NCI-H748 treated with DMSO at 0.1 percent for 48 hours (cell line): ENCODE measurements around the gene PRRX2.
"Not testable (repeated sequence)": the region's sequence is repeated elsewhere in the genome, so short reads cannot be mapped to it uniquely, and the experiment has no call there.

Experiments
- DNase-seq: peaks from one replicate; lab custom pipeline; 2025; lab: John Stamatoyannopoulos, UW

PRRX2 gene

GRCh38 chr9:129665389-129665775, at the start of gene PRRX2:
PRRX2 (plus strand) TSS chr9:129665647; CDS start chr9:129665868, 221 bp downstream.
- no peak for DNase-seq

- DNase-seq, result no peak
Observed at GRCh38 chr9:129617167-129617566, 48.3 kb upstream of the PRRX2 start.

GRCh38 chr9:129619787-129620668, 45.4 kb upstream of the PRRX2 start:
- no peak for DNase-seq

DNA sequence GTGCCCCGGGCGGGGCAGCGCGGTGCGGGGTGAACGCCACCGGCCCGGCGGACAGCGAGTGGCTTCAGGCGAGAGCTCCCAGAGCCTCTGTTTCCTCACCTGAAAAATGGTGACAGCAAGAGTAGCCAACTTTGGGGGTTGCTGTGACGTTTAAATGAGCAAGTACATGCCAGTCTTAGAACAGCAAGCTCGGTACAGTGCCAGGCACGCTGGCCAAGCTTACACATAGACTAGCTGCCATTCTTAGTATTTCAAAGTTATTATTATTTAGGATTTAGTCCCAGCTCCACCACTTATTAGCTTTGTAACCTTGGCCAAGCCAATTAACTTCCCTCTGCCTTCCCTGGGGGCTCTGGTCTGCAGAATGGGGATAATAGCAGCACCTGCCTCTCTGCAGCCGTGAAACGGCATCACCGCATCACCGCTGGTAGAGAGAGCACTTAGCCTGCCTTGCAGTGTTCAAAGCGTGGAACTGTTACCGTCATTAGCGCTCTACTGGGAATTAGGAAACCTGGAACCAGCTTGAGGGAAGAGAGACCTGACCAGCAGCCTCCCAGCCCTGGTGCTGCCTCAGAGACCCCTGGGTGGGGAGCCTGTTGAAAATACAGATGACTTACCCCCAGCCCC, 44.7 kb upstream of the PRRX2 start, which contains the start of gene C9orf50:
TSS of gene C9orf50 (minus strand) at position 433 of the 627 bp plus-strand sequence. CDS start 527 bp downstream, outside the sequence.
- DNase-seq, result no peak

DNA sequence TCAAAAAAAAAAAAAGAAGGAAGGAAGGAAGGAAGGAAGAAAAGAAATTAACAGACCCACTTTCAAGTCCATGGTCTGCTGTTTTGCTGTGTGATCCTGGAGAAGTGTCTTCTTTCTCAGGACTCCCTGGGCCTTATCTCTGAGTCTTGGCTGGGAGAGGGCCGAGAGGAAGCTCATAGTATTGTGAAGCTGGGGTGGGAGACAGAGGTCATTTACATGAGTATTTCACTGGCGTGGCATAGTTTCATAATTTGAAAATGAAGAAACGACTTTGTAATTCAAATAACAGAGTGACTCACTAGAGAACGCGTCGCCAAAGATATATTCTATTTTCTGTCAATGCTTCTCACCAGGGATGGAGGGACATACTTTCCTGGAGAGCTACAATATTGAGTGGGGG, 42.1 kb upstream of the PRRX2 start:
- no peak for DNase-seq

DNA sequence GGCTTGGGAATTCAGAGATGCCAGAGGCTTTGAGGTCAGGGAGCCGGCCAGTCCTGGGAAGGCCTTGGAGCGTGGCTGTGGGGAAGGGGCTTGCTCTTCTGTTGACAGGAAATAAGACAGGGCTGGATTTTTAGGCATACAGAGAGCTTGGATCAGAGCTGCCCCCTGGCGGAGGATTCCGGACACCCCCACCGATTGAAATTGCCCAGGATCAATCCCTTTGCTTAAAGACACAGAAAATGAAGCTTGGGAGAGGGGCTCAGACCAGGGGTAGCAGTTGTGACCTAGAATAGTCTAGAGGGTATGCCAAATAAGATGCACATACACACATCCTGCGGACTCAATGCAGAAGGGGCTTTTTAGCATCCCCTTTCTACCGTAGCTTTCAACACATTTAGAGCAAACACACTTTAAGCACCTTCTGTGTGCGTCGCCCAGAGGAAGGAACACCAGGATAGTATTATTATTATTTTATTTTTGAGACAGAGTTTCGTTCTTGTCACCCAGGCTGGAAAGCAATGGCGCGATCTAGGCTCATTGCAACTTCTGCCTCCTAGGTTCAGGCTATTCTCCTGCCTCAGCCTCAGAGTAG, 41.2 kb upstream of the PRRX2 start:
- peak; percentile 73 for DNase-seq

GRCh38 chr9:129624947-129625346, 40.5 kb upstream of the PRRX2 start:
- peak; percentile 39 for DNase-seq

DNA sequence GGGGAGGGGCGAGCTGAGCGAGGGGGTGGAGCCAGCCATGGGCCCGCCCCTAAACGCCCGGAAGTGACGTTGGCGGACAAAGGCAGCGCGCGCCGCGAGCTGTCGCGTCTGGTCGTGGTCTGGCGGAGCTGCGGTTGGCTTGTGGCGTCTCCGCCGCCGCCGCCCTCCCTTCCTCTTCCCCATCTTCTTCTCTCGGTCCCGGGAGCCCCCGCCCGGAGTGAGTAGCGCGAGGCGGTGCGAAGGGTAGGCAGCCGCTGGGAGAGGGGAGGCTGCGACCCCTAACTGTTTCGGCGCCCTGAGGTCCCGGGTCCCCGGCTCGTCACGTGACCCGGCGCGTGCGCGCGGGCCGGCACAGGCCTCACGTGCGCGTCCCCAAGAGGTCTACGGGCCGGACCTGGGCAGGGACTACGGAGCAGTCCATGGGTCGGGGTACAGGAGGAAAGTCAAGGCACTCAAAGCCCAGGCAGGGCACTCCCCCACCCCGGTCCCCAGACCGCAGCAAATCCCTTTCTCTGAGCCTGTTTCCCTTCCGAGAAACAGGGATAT, 39.3 kb upstream of the PRRX2 start, which contains the start of gene NTMT1:
TSS of gene NTMT1 (plus strand) at position 85 of the 546 bp plus-strand sequence. CDS start 6,541 bp downstream, outside the sequence.
- peak; percentile 57 for DNase-seq

DNA sequence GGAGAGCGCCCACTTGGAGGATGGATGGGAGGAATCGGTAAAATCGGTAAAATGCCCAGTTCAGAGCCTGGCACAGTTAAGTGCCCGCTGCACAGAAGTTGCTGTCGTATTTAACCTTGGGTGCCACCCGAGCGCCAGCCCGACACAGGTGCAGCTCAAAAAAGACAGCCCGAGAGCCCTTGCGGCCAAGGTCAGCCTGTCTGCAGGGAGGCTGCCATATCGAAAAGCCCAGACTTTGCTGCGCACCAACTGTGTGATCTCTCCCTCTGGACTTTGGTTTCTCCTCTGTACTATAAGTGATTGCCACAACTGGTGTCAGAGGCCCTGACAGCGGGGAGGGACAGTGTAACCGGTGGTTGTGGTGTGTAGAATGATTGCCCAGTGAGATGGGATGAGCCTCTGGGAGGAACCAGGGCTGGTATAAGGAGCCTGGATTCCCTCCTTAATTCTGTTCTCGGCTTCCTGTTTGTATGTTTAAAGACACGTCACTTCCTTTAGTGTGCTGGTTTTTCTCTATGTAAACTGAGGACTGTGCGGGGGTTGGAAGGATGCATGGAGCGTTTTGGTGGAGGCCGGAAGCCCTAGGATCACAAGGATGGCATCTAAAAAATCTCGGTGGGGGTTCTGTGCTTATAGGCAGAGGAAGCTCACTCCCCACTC, 38.7 kb upstream of the PRRX2 start:
- DNase-seq, result no peak

DNA sequence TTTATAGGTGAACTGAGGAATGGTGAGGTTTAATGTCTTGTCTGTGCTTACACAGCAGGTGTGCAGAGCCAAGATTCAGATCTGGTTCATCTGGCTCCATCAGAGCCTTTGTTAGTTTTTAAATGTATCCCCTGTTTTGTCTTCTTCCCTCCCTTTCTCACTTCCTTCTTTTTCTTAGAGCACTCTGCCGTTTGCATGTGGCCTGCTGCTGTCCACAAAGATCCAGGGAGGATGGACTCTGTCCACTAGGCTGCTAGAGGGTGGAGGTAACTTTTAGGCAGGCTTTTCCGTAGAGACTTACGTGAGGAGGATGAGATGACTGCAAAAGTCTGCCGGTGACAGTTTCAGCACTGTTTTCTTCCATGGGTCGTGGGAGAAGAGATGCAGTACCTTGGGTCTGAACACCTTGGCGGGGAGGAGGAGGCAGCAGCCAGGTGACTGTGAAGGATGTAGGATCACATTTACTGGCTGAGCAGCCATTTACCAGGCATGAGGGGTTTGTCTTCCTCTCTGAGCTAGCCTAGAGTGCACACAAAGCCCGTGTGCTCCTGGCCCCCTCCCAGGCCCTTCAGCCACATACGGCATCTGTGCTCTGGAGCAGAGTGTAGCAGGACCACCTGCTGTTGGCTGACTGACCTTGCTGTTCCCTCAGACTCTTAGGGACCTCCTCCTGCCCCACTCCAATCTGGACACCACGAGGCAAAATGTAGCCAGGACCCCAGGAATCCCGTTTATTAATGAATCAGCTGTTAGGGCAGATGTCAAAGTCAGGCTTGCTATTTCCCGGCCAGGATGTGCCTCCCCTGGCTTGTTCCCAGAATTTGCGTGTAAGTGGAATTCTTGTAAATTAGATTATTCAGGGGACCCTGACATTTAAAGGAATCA, 37.6 kb upstream of the PRRX2 start:
- DNase-seq, result no peak

GRCh38 chr9:129628709-129629108, 36.7 kb upstream of the PRRX2 start:
- DNase-seq, result no peak

GRCh38 chr9:129629251-129629820, 36.1 kb upstream of the PRRX2 start:
- DNase-seq, result no peak

DNA sequence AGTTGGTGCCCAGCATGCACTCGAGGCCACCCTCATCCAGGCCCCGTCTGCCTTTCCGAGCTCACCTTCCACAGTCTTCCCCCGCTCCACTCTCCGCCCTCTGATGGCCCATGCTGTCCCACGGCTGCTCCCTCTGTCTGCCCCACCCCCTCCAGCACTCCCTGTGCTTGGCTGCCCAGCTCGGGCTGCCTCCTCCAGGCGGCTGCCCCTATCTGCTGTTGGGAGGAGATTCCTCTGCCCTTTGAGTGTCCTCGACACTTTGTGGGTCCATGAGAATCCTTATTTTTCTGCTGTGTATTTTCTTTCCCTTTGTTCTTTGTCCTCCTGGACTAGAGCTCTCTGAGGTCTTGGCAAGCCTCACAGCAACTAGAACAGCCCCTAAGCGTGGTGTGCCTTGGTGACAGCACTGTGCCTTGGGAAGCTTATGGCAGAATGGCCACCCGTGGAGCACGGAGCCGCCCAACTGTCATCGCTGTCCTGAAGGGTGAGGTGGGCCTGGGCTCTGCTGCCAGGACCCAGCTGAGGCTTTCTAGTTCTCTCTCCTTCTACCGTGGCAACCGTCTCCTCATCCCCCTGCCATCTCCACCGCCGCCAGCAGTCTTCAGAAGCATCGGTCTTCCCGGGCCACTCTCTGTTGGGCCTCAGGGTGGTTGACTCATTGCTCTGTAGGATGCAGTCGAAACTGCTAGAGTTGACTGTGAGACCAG, 34.3 kb upstream of the PRRX2 start:
- no peak for DNase-seq

- no peak for DNase-seq
Observed at GRCh38 chr9:129631674-129632129, 33.7 kb upstream of the PRRX2 start.

- no peak for DNase-seq
Observed at GRCh38 chr9:129632460-129632859, 33.0 kb upstream of the PRRX2 start.

GRCh38 chr9:129633207-129633606, 32.2 kb upstream of the PRRX2 start:
- no peak for DNase-seq

DNA sequence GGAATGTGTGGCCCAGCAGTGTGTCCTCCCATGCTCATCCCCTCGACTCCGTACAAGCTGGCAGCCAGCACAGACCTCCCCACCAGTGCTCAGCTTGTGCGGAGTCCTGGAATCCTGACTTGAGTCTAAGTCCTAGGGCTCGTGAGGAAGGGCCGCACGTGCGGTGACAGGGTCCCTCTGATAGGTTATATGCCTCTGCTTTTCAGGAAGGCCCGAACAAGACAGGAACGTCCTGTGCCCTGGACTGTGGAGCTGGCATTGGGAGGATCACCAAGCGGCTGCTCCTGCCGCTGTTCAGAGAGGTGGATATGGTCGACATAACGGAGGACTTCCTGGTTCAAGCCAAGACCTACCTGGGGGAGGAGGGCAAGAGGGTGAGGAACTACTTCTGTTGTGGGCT, 31.6 kb upstream of the PRRX2 start:
- no peak for DNase-seq

GRCh38 chr9:129635099-129636065, 30.1 kb upstream of the PRRX2 start:
- no peak for DNase-seq

DNA sequence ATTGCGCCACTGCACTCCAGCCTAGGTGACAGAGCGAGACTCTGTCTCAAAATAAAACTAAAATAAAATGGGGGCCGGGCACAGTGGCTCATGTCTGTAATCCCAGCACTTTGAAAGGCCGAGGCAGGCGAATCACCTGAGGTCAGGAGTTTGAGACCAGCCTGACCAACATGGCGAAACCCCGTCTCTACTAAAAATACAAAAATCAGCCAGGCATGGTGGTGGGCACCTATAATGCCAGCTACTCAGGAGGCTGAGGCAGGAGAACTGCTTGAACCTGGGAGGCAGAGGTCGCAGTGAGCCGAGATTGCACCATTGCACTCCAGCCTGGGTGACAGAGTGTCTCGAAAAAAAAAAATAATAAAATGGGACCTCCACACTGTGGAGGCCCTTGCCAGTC, 29.1 kb upstream of the PRRX2 start:
- DNase-seq, result not testable (repeated sequence)
